H9 (cell line): ENCODE results near the gene RNF180. TPM values are rescaled to one million over a fixed set of nuclear protein-coding genes. Genes with fewer than 3 reads are reported as not detected.
"Not testable (repeated sequence)": the region's sequence is repeated elsewhere in the genome, so short reads cannot be mapped to it uniquely, and the experiment has no call there.

Experiments
- DNase-seq: peaks from one replicate; pipeline ENCODE4 v3.0.0-alpha.2; 2017
- H2AFZ ChIP-seq: one replicate; pipeline ENCODE4 v1.6.1; 2013; ENCODE audit warnings: mild to moderate bottlenecking, low read length, control low read depth, moderate library complexity
- H2AK5ac ChIP-seq: 2 replicates; pipeline ENCODE4 v1.6.1; 2013; ENCODE audit warnings: low read length, control low read depth, mixed read lengths; ENCODE audit not compliant: insufficient read length
- H2BK120ac ChIP-seq: one replicate; pipeline ENCODE4 v1.6.1; 2013; ENCODE audit warnings: low read depth, mild to moderate bottlenecking, low read length, control low read depth, inconsistent platforms; ENCODE audit not compliant: poor library complexity, severe bottlenecking
- H2BK12ac ChIP-seq: 2 replicates; pipeline ENCODE4 v1.6.1; 2013; ENCODE audit warnings: low read length, control low read depth, mixed read lengths, low read depth; ENCODE audit not compliant: insufficient read length
- H2BK15ac ChIP-seq: 2 replicates; pipeline ENCODE4 v1.6.1; 2013; ENCODE audit warnings: low read depth, low read length, control low read depth
- H2BK20ac ChIP-seq: one replicate; pipeline ENCODE4 v1.6.1; 2013; ENCODE audit warnings: low read depth, mild to moderate bottlenecking, low read length, control low read depth, inconsistent platforms; ENCODE audit not compliant: poor library complexity, severe bottlenecking
- H2BK5ac ChIP-seq: 2 replicates; pipeline ENCODE4 v1.6.1; 2013; ENCODE audit warnings: low read length, control low read depth, mixed read lengths; ENCODE audit not compliant: insufficient read length
- H3K14ac ChIP-seq: 2 replicates; pipeline ENCODE4 v1.6.1; 2013; ENCODE audit warnings: low read length, control low read depth; ENCODE audit not compliant: insufficient read depth
- H3K18ac ChIP-seq: 2 replicates; pipeline ENCODE4 v1.6.1; 2013; ENCODE audit warnings: low read depth, mild to moderate bottlenecking, mixed read lengths, low read length, control low read depth; ENCODE audit not compliant: insufficient read length
- H3K23ac ChIP-seq: 2 replicates; pipeline ENCODE4 v1.6.1; 2013; ENCODE audit warnings: low read length, control low read depth, mixed read lengths, low read depth; ENCODE audit not compliant: insufficient read length
- H3K23me2 ChIP-seq: 2 replicates; pipeline ENCODE4 v1.6.1; 2013; ENCODE audit warnings: low read depth, mild to moderate bottlenecking, mixed read lengths, low read length, control low read depth; ENCODE audit not compliant: insufficient read length, poor library complexity, severe bottlenecking
- H3K27ac ChIP-seq: 2 replicates; pipeline ENCODE4 v1.5.1; 2013; ENCODE audit warnings: low read length, control low read depth, mixed read lengths, low read depth; ENCODE audit not compliant: insufficient read length
- H3K27me3 ChIP-seq: 2 replicates; pipeline ENCODE4 v1.6.1; 2013; ENCODE audit warnings: low read length, control low read depth, inconsistent platforms; ENCODE audit not compliant: insufficient read depth
- H3K4ac ChIP-seq: 2 replicates; pipeline ENCODE4 v1.6.1; 2013; ENCODE audit warnings: low read depth, mild to moderate bottlenecking, control low read depth, inconsistent platforms, low read length, moderate library complexity
- H3K4me1 ChIP-seq: 2 replicates; pipeline ENCODE4 v1.6.1; 2013; ENCODE audit warnings: low read length, control low read depth, inconsistent platforms; ENCODE audit not compliant: insufficient read depth
- H3K4me2 ChIP-seq: 2 replicates; pipeline ENCODE4 v1.6.1; 2013; ENCODE audit warnings: low read length, control low read depth, mixed read lengths; ENCODE audit not compliant: insufficient read length, insufficient read depth
- H3K56ac ChIP-seq: 2 replicates; pipeline ENCODE4 v1.6.1; 2013; ENCODE audit warnings: low read depth, mild to moderate bottlenecking, mixed read lengths, low read length, control low read depth; ENCODE audit not compliant: insufficient read length
- H3K79me1 ChIP-seq: 2 replicates; pipeline ENCODE4 v1.6.1; 2013; ENCODE audit warnings: low read depth, mild to moderate bottlenecking, moderate library complexity, low read length, control low read depth, inconsistent platforms; ENCODE audit not compliant: insufficient read depth, poor library complexity, severe bottlenecking
- H3K79me2 ChIP-seq: 2 replicates; pipeline ENCODE4 v1.6.1; 2013; ENCODE audit warnings: low read length, control low read depth, inconsistent platforms; ENCODE audit not compliant: insufficient read depth
- H3K9ac ChIP-seq: 2 replicates; pipeline ENCODE4 v1.6.1; 2013; ENCODE audit warnings: low read length, control low read depth, mixed read lengths; ENCODE audit not compliant: insufficient read length; ENCODE audit errors: extremely low read depth
- H3K9me3 ChIP-seq: one replicate; pipeline ENCODE4 v1.6.1; 2013; ENCODE audit warnings: low read depth, low read length, inconsistent platforms; ENCODE audit not compliant: control insufficient read depth
- H3T11ph ChIP-seq: one replicate; pipeline ENCODE4 v1.6.1; 2013; ENCODE audit warnings: mild to moderate bottlenecking, low read length, control low read depth, inconsistent platforms
- H4K20me1 ChIP-seq: one replicate; pipeline ENCODE4 v1.6.1; 2013; ENCODE audit not compliant: control insufficient read depth, insufficient read length, insufficient read depth
- H4K5ac ChIP-seq: 2 replicates; pipeline ENCODE4 v1.6.1; 2013; ENCODE audit warnings: low read depth, mild to moderate bottlenecking, mixed read lengths, low read length, control low read depth; ENCODE audit not compliant: insufficient read length
- H4K8ac ChIP-seq: replicated peaks from 2 replicates; pipeline ENCODE4 v1.6.1; 2013; ENCODE audit warnings: low read length, control low read depth, mixed read lengths, low read depth; ENCODE audit not compliant: insufficient read length
- H4K91ac ChIP-seq: 2 replicates; pipeline ENCODE4 v1.6.1; 2013; ENCODE audit warnings: low read depth, mild to moderate bottlenecking, moderate library complexity, mixed read lengths, low read length, control low read depth; ENCODE audit not compliant: insufficient read length
- H3K27ac Mint-ChIP-seq, 3 experiments: 2 replicates in 2 of 3; 3 replicates in 1 of 3; pipeline ENCODE4 v1.8.0; 2020 to 2021; ENCODE audit warnings: mixed read lengths in 3 of 3, mild to moderate bottlenecking in 1 of 3, moderate library complexity in 1 of 3
- H3K27me3 Mint-ChIP-seq: 2 replicates; pipeline ENCODE4 v1.8.0; 2021; ENCODE audit warnings: low read depth, mild to moderate bottlenecking, moderate library complexity, mixed read lengths
- H3K36me3 Mint-ChIP-seq, 3 experiments: 2 replicates in 2 of 3; 3 replicates in 1 of 3; pipeline ENCODE4 v1.8.0; 2020 to 2021; ENCODE audit warnings: low read depth in 3 of 3, mixed read lengths in 3 of 3; ENCODE audit not compliant: insufficient read depth in 1 of 3
- H3K4me1 Mint-ChIP-seq, 2 experiments: 2 replicates each; pipeline ENCODE4 v1.8.0; 2020; ENCODE audit warnings: mixed read lengths in 2 of 2
- H3K4me3 Mint-ChIP-seq, 2 experiments: 2 replicates in 1 of 2; 3 replicates in 1 of 2; pipeline ENCODE4 v1.8.0; 2020 to 2021; ENCODE audit warnings: mild to moderate bottlenecking in 2 of 2, mixed read lengths in 2 of 2, moderate library complexity in 1 of 2
- H3K9me3 Mint-ChIP-seq, 2 experiments: 2 replicates in 1 of 2; 3 replicates in 1 of 2; pipeline ENCODE4 v1.8.0; 2020; ENCODE audit warnings: mild to moderate bottlenecking in 2 of 2, mixed read lengths in 2 of 2, moderate library complexity in 1 of 2
- WGBS: extraction: QIAGEN DNeasy Blood & Tissue Kit; methylation state at CpG from one replicate; pipeline ENCODE4 v1.1.7; 2013; ENCODE audit warnings: missing lambda C conversion rate, low lambda C conversion rate, mixed read lengths; ENCODE audit not compliant: insufficient read length; ENCODE audit errors: extremely low coverage; 5-methylcytosine and 5-hydroxymethylcytosine counted together
- total RNA-seq: library from RNA; stranded (reverse); gene quantifications from 2 replicates; pipeline ENCODE4 v1.2.1, GENCODE V29; 2021
- TF ChIP-seq, protein P1 (sequence below): fragments of 200-600 bp; sonication (generic); conservative IDR thresholded peaks from 3 replicates; pipeline ENCODE4 v1.8.0; 2021; ENCODE audit warnings: antibody characterized with exemption, mild to moderate bottlenecking

Gene RNF180
- total RNA-seq, 1 experiment from 2014 or later = 2.5 TPM

DNA sequence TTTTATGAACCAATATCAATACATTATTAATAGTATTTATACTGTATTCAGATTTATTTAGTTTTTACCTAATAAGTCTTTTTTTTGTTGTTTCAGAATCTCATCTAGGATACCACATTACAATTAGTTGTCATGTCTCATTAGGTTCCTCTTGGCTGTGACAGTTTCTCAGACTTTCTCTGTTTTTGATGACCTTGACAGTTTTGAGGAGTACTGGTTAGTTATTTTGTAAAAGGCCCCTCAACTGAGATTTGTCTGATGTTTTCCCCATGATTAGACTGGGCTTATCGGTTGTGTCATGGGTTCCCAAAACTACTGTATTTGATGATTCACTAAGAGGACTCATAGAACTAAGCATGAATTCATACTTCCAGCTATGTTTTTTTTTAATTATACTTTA lies 56.3 kb downstream of the RNF180 start:
- Histone ChIP-seq H3K4me2 (no peak overlapping the region), H2BK20ac (no peak overlapping the region), H3K56ac (no peak overlapping the region), H3K9ac (no peak overlapping the region), H2BK5ac (no peak overlapping the region), H3K79me2 (no peaks in the 10 kb centered on the region), H2AFZ (no peak overlapping the region), H3K14ac (no peak overlapping the region), H3K79me1 (no peaks in the 10 kb centered on the region), H3K4me1 (no peaks in the 10 kb centered on the region), H3K23ac (no peak overlapping the region), H2BK120ac (no peak overlapping the region), H4K8ac (no peak overlapping the region), H3K23me2 (no peaks in the 10 kb centered on the region), H2BK15ac (no peak overlapping the region), H3K27ac (no peak overlapping the region), H4K5ac (no peak overlapping the region), H3K27me3 (no peaks in the 10 kb centered on the region), H3K18ac (no peak overlapping the region), H3T11ph (no peak overlapping the region), H2AK5ac (no peak overlapping the region), H3K9me3 (peaks cover 8% of the 10 kb centered on the region), H4K20me1 (no peaks in the 10 kb centered on the region), H3K4ac (no peak overlapping the region), H4K91ac (no peak overlapping the region), H2BK12ac (no peak overlapping the region)
- Mint-ChIP-seq H3K4me3 (no peak overlapping the region), H3K27ac (no peak overlapping the region), H3K4me1 (no peaks in the 10 kb centered on the region), H3K27me3 (no peaks in the 10 kb centered on the region), H3K36me3 (peaks cover 3 to 18% (median 7%) of the 10 kb centered on the region in 3 experiments), H3K9me3 (peaks cover 14 to 16% of the 10 kb centered on the region in 2 experiments)
- WGBS = no CpG with 5 or more reads among the region's 1 CpG
- TF ChIP-seq, protein P1, sequence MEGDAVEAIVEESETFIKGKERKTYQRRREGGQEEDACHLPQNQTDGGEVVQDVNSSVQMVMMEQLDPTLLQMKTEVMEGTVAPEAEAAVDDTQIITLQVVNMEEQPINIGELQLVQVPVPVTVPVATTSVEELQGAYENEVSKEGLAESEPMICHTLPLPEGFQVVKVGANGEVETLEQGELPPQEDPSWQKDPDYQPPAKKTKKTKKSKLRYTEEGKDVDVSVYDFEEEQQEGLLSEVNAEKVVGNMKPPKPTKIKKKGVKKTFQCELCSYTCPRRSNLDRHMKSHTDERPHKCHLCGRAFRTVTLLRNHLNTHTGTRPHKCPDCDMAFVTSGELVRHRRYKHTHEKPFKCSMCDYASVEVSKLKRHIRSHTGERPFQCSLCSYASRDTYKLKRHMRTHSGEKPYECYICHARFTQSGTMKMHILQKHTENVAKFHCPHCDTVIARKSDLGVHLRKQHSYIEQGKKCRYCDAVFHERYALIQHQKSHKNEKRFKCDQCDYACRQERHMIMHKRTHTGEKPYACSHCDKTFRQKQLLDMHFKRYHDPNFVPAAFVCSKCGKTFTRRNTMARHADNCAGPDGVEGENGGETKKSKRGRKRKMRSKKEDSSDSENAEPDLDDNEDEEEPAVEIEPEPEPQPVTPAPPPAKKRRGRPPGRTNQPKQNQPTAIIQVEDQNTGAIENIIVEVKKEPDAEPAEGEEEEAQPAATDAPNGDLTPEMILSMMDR = no peak
- no peak for DNase-seq

DNA sequence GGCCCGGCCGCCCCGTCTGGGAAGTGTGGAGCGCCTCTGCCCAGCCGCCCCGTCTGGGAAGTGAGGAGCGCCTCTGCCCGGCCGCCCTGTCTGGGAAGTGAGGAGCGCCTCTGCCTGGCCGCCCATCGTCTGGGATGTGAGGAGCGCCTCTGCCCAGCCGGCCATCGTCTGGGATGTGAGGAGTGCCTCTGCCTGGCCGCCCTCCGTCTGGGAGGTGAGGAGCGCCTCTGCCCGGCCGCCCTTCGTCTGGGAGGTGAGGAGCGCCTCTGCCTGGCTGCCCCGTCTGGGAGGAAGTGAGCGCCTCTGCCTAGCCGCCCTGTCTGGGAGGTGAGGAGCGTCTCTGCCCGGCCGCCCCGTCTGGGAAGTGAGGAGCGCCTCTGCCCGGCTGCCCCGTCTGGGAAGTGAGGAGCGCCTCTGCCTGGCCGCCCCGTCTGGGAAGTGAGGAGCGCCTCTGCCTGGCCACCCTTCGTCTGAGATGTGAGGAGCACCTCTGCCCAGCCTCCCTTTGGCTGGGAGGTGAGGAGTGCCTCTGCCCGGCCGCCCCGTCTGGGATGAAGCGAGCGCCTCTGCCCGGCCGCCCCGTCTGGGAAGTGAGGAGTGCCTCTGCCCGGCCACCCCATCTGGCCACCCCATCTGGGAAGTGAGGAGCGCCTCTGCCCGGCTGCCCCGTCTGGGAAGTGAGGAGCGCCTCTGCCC lies 59.8 kb downstream of the RNF180 start:
- H3K14ac ChIP-seq = not testable (repeated sequence)

More for the DNA sequence above, 59.8 kb downstream of the RNF180 start:
- H3K23ac ChIP-seq, H3K79me2 ChIP-seq, H3K4ac ChIP-seq, H2BK20ac ChIP-seq, H4K20me1 ChIP-seq, H3K4me1 Mint-ChIP-seq, H3K27me3 Mint-ChIP-seq, H2BK15ac ChIP-seq, H3K4me3 Mint-ChIP-seq, H3K27ac ChIP-seq, H3K27me3 ChIP-seq, H3K79me1 ChIP-seq, H2AK5ac ChIP-seq, H3K23me2 ChIP-seq, H3K18ac ChIP-seq, H3K9me3 ChIP-seq, DNase-seq, H2BK5ac ChIP-seq, H2AFZ ChIP-seq, H3K27ac Mint-ChIP-seq, H2BK12ac ChIP-seq, H3K9ac ChIP-seq, H4K5ac ChIP-seq, H3K4me1 ChIP-seq, H3K56ac ChIP-seq, H3T11ph ChIP-seq, H3K4me2 ChIP-seq, H2BK120ac ChIP-seq, H4K8ac ChIP-seq, H4K91ac ChIP-seq: not testable (repeated sequence)
- no CpG with 5 or more reads among the region's 50 CpGs for WGBS
- Mint-ChIP-seq H3K9me3 (peaks cover 14 to 19% of the 10 kb centered on the region in 2 experiments), H3K36me3 (peaks cover 3 to 18% (median 7%) of the 10 kb centered on the region in 3 experiments)
